K562 (cell line): Measurements from ENCODE around the gene PGM2. TPM values are rescaled to one million over a fixed set of nuclear protein-coding genes. Genes with fewer than 3 reads are reported as not detected.

Experiments used
- ATAC-seq: fragments of 200-7000 bp; cut with Tn5 transposase; 3 replicates; pipeline ENCODE4 v1.9.1; 2020; ENCODE audit warnings: moderate library complexity
- BruUV-seq: library from RNA; stranded (reverse); fragments of 400-500 nt; replicated peaks from 2 replicates; lab custom pipeline; 2021; lab: Mats Ljungman, UMichigan
- CTCF ChIA-PET: fragments of 300-600 bp; formaldehyde crosslinking; extraction: SDS; loops from one replicate; lab custom pipeline; 2021; ENCODE audit warnings: low intra/inter-chr PET ratio; lab: Yijun Ruan, JAX
- POLR2A ChIA-PET: fragments of 300-600, 350-650 bp; sonication (Branson Sonifier 250); formaldehyde crosslinking; extraction: SDS; loops from one replicate; lab custom pipeline; 2021; ENCODE audit warnings: antibody characterized with exemption, inconsistent platforms; lab: Yijun Ruan, JAX
- DNase-seq, 4 experiments: peaks; one replicate each; pipeline versions ENCODE4 v3.0.0 to v3.0.0-alpha.2; 2011 to 2018; ENCODE audit warnings: low spot score in 3 of 4, mixed read lengths in 3 of 4; ENCODE audit errors: extremely low read depth in 1 of 4
- FAIRE-seq: peaks from 2 replicates; lab custom pipeline; 2011; peaks lifted over from hg19 to GRCh38; lab: Jason Lieb, UNC
- H2AFZ ChIP-seq: 2 replicates; pipeline ENCODE4 v1.6.0; 2011; ENCODE audit warnings: low read depth, low read length, control low read depth, inconsistent platforms
- H3K27ac ChIP-seq: fragments of 200-600 bp; 3 replicates; pipeline ENCODE4 v1.8.0; 2011; ENCODE audit warnings: low read depth, mild to moderate bottlenecking, control low read depth, inconsistent platforms, low read length, moderate library complexity, mixed read lengths; ENCODE audit errors: extremely low read depth
- H3K27me3 ChIP-seq, 2 experiments: fragments of 300-600 bp in 1 of 2; 2 replicates in 1 of 2; 3 replicates in 1 of 2; pipeline versions ENCODE4 v1.6.0 to v1.8.0; 2011; ENCODE audit warnings: inconsistent platforms in 2 of 2, low read length in 2 of 2, mild to moderate bottlenecking in 1 of 2, mixed read lengths in 1 of 2, moderate library complexity in 1 of 2; ENCODE audit not compliant: control insufficient read depth in 2 of 2, insufficient read depth in 2 of 2
- H3K36me3 ChIP-seq: fragments of 300-600 bp; 3 replicates; pipeline ENCODE4 v1.8.0; 2011; ENCODE audit warnings: mild to moderate bottlenecking, low read length, inconsistent platforms; ENCODE audit not compliant: control insufficient read depth, insufficient read depth
- H3K4me1 ChIP-seq, 2 experiments: fragments of 200-600 bp in 1 of 2; replicated peaks in 1 of 2; 2 replicates in 1 of 2; 3 replicates in 1 of 2; pipeline versions ENCODE4 v1.5.1 to v1.8.0; 2011; ENCODE audit warnings: inconsistent platforms in 2 of 2, low read length in 2 of 2, mild to moderate bottlenecking in 1 of 2, mixed read lengths in 1 of 2, moderate library complexity in 1 of 2; ENCODE audit not compliant: control insufficient read depth in 2 of 2, insufficient read depth in 2 of 2
- H3K4me2 ChIP-seq: 2 replicates; pipeline ENCODE4 v1.6.1; 2011; ENCODE audit warnings: low read length, control low read depth, inconsistent platforms, mixed read lengths; ENCODE audit not compliant: insufficient read depth
- H3K4me3 ChIP-seq: fragments of 200-600 bp; sonication (generic), shearing (Covaris generic); 2 replicates; pipeline ENCODE4 v1.5.1; 2016; ENCODE audit warnings: control low read depth, inconsistent platforms
- H3K79me2 ChIP-seq: fragments of 200-600 bp; 3 replicates; pipeline ENCODE4 v1.8.0; 2011; ENCODE audit warnings: low read length, inconsistent platforms; ENCODE audit not compliant: control insufficient read depth, insufficient read depth
- H3K9ac ChIP-seq, 2 experiments: 2 replicates each; pipeline versions ENCODE4 v1.6.0 to v1.6.1; 2011; ENCODE audit warnings: low read depth in 2 of 2, low read length in 2 of 2, control low read depth in 1 of 2, inconsistent platforms in 1 of 2, mild to moderate bottlenecking in 1 of 2, mixed read lengths in 1 of 2; ENCODE audit not compliant: insufficient read depth in 1 of 2
- H3K9me1 ChIP-seq: one replicate; pipeline ENCODE4 v1.6.0; 2011; ENCODE audit warnings: inconsistent platforms, mild to moderate bottlenecking, low read length, moderate library complexity; ENCODE audit not compliant: control insufficient read depth, insufficient read depth
- H3K9me3 ChIP-seq: replicated peaks from 2 replicates; pipeline ENCODE4 v1.5.1; 2011; ENCODE audit warnings: low read depth, low read length, inconsistent platforms; ENCODE audit not compliant: control insufficient read depth, insufficient read depth
- H4K20me1 ChIP-seq: replicated peaks from 2 replicates; pipeline ENCODE4 v1.6.1; 2011; ENCODE audit warnings: low read length, inconsistent platforms, mixed read lengths; ENCODE audit not compliant: control insufficient read depth, insufficient read depth
- DEAF1 ChIP-seq: fragments of 450-650 bp; formaldehyde crosslinking; IDR thresholded peaks from 2 replicates; pipeline ENCODE4 v1.4.0; 2020; ENCODE audit warnings: mild to moderate bottlenecking, moderate library complexity
- PCBP1 ChIP-seq: fragments of 200-400 bp; formaldehyde crosslinking; IDR thresholded peaks from 2 replicates; pipeline ENCODE4 v1.6.1; 2018; ENCODE audit warnings: mild to moderate bottlenecking, low read depth, low read length; ENCODE audit not compliant: poor library complexity, severe bottlenecking
- RAD21 ChIP-seq, 2 experiments: fragments of 250-450 bp in 1 of 2; fragments of 450-650 bp in 1 of 2; sonication (Bioruptor Pico) in 1 of 2; formaldehyde crosslinking in 1 of 2; IDR thresholded peaks in 1 of 2; conservative IDR thresholded peaks in 1 of 2; 2 replicates each; pipeline versions ENCODE4 v1.4.0 to v1.8.0; 2020 to 2022; ENCODE audit warnings: mild to moderate bottlenecking in 2 of 2, moderate library complexity in 1 of 2
- REST ChIP-seq, 2 experiments: fragments of 450-650 bp; formaldehyde crosslinking in 1 of 2; IDR thresholded peaks; 2 replicates each; pipeline versions ENCODE4 v1.4.0 to v1.6.1; 2014 to 2020; ENCODE audit warnings: mild to moderate bottlenecking in 2 of 2, borderline replicate concordance in 1 of 2, low read depth in 1 of 2
- in situ Hi-C: fragments of 300-500 bp; cut with MboI; formaldehyde crosslinking; loops from 4 replicates; pipeline ENCODE4 v1.15.0; 2018; ENCODE audit warnings: inconsistent platforms, mixed read lengths
- intact Hi-C: fragments of 100-400 bp; cut with micrococcal nuclease; formaldehyde crosslinking; loops from 2 replicates; pipeline ENCODE4 v1.14.2; 2022
- polyA plus RNA-seq, 8 experiments: library from polyadenylated mRNA; depleted of rRNA in 4 of 8; stranded (reverse) in 5 of 8; unstranded in 3 of 8; fragments of >200 nt; fragmentation: Nextera tagmentation in 2 of 8; fragmentation: Illumina TruSeq in 1 of 8; extraction: Ambion mirVana in 2 of 8; extraction: Trizol in 1 of 8; gene quantifications; 2 replicates each; pipeline versions ENCODE4 v1.2.1 to v1.2.3, GENCODE V29; 2011 to 2014; ENCODE audit warnings: inconsistent platforms in 1 of 8, missing spikeins in 1 of 8
- total RNA-seq, 7 experiments: library from RNA; depleted of rRNA in 6 of 7; stranded (reverse); fragments of >200 nt in 6 of 7; fragmentation: Illumina TruSeq in 2 of 7; extraction: Trizol in 2 of 7; gene quantifications; 2 replicates each; pipeline versions ENCODE4 v1.2.1 to v1.2.3, GENCODE V29; 2011 to 2021; ENCODE audit warnings: low replicate concordance in 1 of 7
- TF ChIP-seq, protein P1 (sequence below), 3 experiments: IDR thresholded peaks in 2 of 3; conservative IDR thresholded peaks in 1 of 3; 2 replicates each; pipeline ENCODE4 v1.5.1; 2011 to 2012; ENCODE audit warnings: low read length in 3 of 3, mild to moderate bottlenecking in 3 of 3, control low read depth in 2 of 3, improper control_type of control experiment in 1 of 3, inconsistent platforms in 1 of 3, low read depth in 1 of 3, mixed read lengths in 1 of 3, moderate library complexity in 1 of 3; ENCODE audit not compliant: insufficient read depth in 2 of 3

The PGM2 gene
- total and polyA plus RNA-seq, 9 of the 15 experiments (the other 6 are each of a cell fraction or from before 2014, with no cell fraction given), result 15.2 to 77.3 (median 51.4) TPM

DNA sequence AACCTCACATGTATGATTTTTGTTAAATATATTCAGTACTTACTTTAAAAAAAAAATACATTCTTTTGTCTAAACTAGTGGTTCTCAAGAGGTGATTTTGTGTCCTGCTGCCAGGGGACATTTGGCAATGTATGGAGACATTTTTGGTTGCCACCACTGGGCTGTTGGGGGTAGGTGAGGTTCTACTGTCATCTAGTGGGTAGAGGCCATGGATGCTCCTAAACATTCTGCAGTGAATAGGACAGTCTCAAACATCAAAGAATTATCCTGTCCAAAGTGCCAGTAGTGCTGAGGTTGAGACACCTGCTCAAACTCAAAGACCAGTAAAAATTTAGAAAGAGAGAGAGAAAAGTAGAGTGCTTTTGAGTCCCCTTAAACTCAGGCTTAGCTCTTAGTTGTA is 32.9 kb upstream of the PGM2 start:
- H3K4me3 ChIP-seq, result no peak overlapping the region
- ChIA-PET CTCF (no interaction called here), POLR2A (no interaction called here)
- no peaks in the 10 kb centered on the region for H3K9me1 ChIP-seq
- H4K20me1 ChIP-seq, result no peaks in the 10 kb centered on the region
- intact Hi-C loops, result no loop called here
- no peak overlapping the region for H2AFZ ChIP-seq
- no peak overlapping the region for H3K27ac ChIP-seq
- FAIRE-seq, result no peak
- no peak overlapping the region for H3K4me2 ChIP-seq
- H3K36me3 ChIP-seq, result no peaks in the 10 kb centered on the region
- BruUV-seq, result no TSS peak
- H3K79me2 ChIP-seq, result no peaks in the 10 kb centered on the region
- H3K4me1 ChIP-seq, result no peaks in the 10 kb centered on the region
- no peaks in the 10 kb centered on the region for H3K9me3 ChIP-seq
- in situ Hi-C loops, result no loop called here
- no peak for DNase-seq
- H3K27me3 ChIP-seq, result peaks cover 0 to 4% of the 10 kb centered on the region in 2 experiments; a peak in 1 of 5 replicates
- no peak; the same call in 2 of the 3 replicates for ATAC-seq
- no peak for TF ChIP-seq PCBP1
- TF ChIP-seq DEAF1, result 0 out of 2 replicates have a peak, but pooled peaks have one; percentile 12
- TF ChIP-seq REST (IDR thresholded peaks at IDR 0.05; ENCODE audit: borderline replicate concordance), result peak; percentile 4; the same call in 1 of the 2 replicates
- no peak for TF ChIP-seq REST (CRISPR knock-in tag; IDR thresholded peaks at IDR 0.05; ENCODE audit: low read depth)
- TF ChIP-seq RAD21 (CRISPR knock-in tag; conservative IDR thresholded peaks at IDR 0.05 in 1 of 2, IDR thresholded peaks at IDR 0.05 in 1 of 2), result peak; percentile 43 to 57
- TF ChIP-seq, protein P1, sequence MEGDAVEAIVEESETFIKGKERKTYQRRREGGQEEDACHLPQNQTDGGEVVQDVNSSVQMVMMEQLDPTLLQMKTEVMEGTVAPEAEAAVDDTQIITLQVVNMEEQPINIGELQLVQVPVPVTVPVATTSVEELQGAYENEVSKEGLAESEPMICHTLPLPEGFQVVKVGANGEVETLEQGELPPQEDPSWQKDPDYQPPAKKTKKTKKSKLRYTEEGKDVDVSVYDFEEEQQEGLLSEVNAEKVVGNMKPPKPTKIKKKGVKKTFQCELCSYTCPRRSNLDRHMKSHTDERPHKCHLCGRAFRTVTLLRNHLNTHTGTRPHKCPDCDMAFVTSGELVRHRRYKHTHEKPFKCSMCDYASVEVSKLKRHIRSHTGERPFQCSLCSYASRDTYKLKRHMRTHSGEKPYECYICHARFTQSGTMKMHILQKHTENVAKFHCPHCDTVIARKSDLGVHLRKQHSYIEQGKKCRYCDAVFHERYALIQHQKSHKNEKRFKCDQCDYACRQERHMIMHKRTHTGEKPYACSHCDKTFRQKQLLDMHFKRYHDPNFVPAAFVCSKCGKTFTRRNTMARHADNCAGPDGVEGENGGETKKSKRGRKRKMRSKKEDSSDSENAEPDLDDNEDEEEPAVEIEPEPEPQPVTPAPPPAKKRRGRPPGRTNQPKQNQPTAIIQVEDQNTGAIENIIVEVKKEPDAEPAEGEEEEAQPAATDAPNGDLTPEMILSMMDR (IDR thresholded peaks at IDR 0.05 in 2 of 3, conservative IDR thresholded peaks at IDR 0.05 in 1 of 3; ENCODE audit: insufficient read depth in 2 of 3, low read depth in 1 of 3, low read length in 3 of 3), result peak; percentile 21 to 49 (median 30); a peak in 3 of 6 replicates
- no peak overlapping the region for H3K9ac ChIP-seq
